Activated T-helper 17 cell treated with anti-CD3 and anti-CD28 coated beads, Interleukin-2, amount 50 U/mL, for 72 hours (primary cell): Measurements from ENCODE around the gene SNAP23. TPM values are rescaled to one million over a fixed set of nuclear protein-coding genes. Genes with fewer than 3 reads are reported as not detected.
"Not testable (repeated sequence)": the region's sequence is repeated elsewhere in the genome, so short reads cannot be mapped to it uniquely, and the experiment has no call there.

Experiments
- ATAC-seq: fragments of 150-1000 bp; cut with Tn5 transposase; replicated peaks from 2 replicates; pipeline ENCODE4 v1.10.0; 2021; ENCODE audit warnings: mild to moderate bottlenecking, moderate library complexity
- H3K27ac Mint-ChIP-seq: one replicate; pipeline ENCODE4 v1.8.0; 2022; ENCODE audit warnings: mixed read lengths
- H3K27me3 Mint-ChIP-seq: one replicate; pipeline ENCODE4 v1.8.0; 2022; ENCODE audit warnings: mixed read lengths
- H3K36me3 Mint-ChIP-seq: one replicate; pipeline ENCODE4 v1.8.0; 2022; ENCODE audit warnings: low read depth, mild to moderate bottlenecking, mixed read lengths
- H3K4me1 Mint-ChIP-seq: one replicate; pipeline ENCODE4 v1.8.0; 2022; ENCODE audit warnings: mixed read lengths
- H3K4me3 Mint-ChIP-seq: one replicate; pipeline ENCODE4 v1.8.0; 2022; ENCODE audit warnings: mild to moderate bottlenecking, mixed read lengths
- H3K9me3 Mint-ChIP-seq: one replicate; pipeline ENCODE4 v1.8.0; 2022; ENCODE audit warnings: mixed read lengths
- total RNA-seq, 2 donors: library from RNA; stranded (reverse); gene quantifications; one replicate each; pipeline ENCODE4 v1.2.3, GENCODE V29; 2022

The SNAP23 gene
- total RNA-seq, 2 donors from 2014 or later = 48.4 to 58.8 TPM

DNA sequence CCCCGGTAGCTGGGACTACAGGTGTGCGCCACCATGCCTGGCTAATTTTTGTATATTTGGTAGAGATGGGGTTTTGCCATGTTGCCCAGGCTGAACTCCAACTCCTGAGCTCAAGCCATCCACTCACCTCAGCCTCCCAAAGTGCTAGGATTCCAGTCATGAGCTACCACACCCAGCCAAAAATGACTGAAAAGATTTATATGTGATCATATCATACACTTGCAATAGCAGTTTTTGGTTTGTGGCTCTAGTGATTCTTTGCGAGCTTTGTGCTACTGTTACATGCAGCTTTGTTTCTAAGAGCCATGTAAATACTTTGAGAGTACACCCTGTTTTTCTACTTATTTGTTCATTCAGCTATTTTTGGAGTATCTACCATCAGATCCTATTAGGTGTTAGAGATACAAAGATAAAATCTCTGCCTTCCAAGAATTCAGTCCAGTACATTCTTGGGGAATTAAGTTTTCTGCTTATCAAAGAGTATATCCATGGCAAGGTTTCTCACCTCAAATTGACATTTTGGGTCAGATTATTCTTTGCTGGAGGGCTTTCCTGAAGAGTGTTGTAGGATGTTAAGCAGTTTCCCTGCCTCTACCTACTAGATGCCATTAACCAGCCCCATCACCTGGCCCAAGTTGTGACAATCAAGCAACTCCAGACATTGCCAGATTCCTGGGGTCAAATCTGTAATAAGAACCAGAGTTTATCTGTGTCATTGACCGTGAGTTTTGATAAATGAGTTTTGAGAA, 15.0 kb downstream of the SNAP23 start:
- no peak overlapping the region for H3K4me3 Mint-ChIP-seq
- H3K36me3 Mint-ChIP-seq = peaks cover 70% of the 10 kb centered on the region
- H3K27me3 Mint-ChIP-seq = no peaks in the 10 kb centered on the region
- H3K9me3 Mint-ChIP-seq = no peaks in the 10 kb centered on the region
- no peak overlapping the region for H3K27ac Mint-ChIP-seq
- no peak for ATAC-seq
- no peaks in the 10 kb centered on the region for H3K4me1 Mint-ChIP-seq

DNA sequence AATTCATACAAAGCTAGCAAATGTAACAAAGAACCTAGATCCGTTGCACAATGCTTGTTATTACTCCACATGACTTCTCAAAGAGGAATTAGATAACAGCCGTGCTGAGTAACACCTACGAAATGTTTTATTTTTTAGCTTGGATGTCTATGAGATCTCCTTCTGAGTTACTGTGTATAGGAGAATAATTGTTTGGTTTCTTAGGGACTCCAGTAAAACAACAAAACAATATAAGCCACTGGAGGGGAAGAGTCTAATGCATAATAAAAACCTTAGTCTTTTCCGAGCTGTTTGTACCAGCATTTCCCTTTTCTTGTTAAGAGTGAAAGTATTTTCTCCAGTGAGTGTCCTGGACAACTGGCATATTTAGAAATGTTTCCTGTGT, 15.6 kb downstream of the SNAP23 start:
- peaks cover 74% of the 10 kb centered on the region for H3K36me3 Mint-ChIP-seq
- no peak for ATAC-seq
- no peak overlapping the region for H3K4me3 Mint-ChIP-seq
- H3K27ac Mint-ChIP-seq = peak overlapping the region; percentile 20
- no peaks in the 10 kb centered on the region for H3K9me3 Mint-ChIP-seq
- H3K4me1 Mint-ChIP-seq = no peaks in the 10 kb centered on the region
- no peaks in the 10 kb centered on the region for H3K27me3 Mint-ChIP-seq

DNA sequence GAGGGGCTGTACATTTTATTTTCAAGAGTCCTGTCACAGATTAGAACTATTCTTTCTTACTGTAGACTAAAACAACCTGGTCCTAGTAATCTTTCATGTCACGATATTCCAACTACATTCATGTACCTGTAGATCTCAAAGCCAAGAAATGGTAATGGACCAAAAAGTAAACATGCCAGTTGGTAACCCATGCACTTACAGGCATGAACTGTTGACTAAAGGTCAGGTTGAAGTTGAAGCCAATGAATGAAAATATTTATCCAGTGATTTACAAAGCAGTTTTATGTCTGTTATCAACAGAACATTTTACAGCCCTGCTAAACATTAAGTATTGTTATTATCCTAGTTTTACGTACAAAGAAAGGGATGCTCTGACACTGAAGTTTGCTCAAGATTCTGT, 27.9 kb downstream of the SNAP23 start:
- Mint-ChIP-seq H3K9me3 (no peaks in the 10 kb centered on the region), H3K36me3 (peaks cover 86% of the 10 kb centered on the region), H3K4me1 (no peaks in the 10 kb centered on the region), H3K4me3 (no peak overlapping the region), H3K27ac (no peak overlapping the region), H3K27me3 (no peaks in the 10 kb centered on the region)
- ATAC-seq = no peak

DNA sequence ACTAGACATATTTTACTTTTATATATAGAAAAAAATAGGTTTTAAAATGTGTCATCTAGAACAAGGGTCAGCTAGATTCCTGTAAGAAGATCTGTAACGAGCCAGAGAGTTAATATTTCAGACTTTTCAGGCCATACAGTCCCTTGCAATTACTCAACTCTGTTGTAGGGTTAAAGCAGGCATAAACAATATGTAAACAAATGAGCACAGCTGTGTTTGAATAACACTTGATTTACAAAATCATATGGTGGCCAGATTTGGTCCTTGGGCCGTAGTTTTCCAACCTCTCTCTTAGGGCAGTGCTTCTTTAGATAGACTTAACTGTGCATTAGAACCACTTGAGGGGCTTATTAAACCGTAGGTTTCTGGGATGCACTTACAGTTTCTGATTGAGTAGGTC, 33.5 kb downstream of the SNAP23 start:
- no peak overlapping the region for H3K4me3 Mint-ChIP-seq
- peaks cover 77% of the 10 kb centered on the region for H3K36me3 Mint-ChIP-seq
- H3K4me1 Mint-ChIP-seq = no peaks in the 10 kb centered on the region
- no peaks in the 10 kb centered on the region for H3K27me3 Mint-ChIP-seq
- ATAC-seq = no peak
- H3K9me3 Mint-ChIP-seq = no peaks in the 10 kb centered on the region
- H3K27ac Mint-ChIP-seq = no peak overlapping the region

DNA sequence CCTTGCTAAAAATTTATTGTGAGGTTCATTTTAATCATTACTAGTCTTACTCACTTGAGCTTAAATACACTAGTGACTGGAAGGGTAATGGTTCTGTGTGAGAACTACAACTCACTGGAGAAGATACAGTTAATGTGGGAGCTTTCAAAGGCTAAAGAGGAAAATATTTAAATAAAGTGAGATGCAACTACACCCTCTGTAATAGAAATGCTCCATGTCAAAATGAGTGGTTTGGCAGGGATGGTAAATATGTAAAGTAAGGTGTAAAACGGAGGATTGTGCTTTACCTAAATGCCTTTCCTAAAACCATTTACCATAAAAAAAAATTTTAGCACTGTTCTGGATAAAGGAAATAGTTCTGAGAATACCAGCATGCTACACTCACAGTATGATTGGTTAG, 37.8 kb downstream of the SNAP23 start:
- no peak overlapping the region for H3K4me3 Mint-ChIP-seq
- H3K9me3 Mint-ChIP-seq = no peaks in the 10 kb centered on the region
- H3K27me3 Mint-ChIP-seq = no peaks in the 10 kb centered on the region
- ATAC-seq = no peak
- H3K27ac Mint-ChIP-seq = no peak overlapping the region
- peaks cover 77% of the 10 kb centered on the region for H3K36me3 Mint-ChIP-seq
- no peaks in the 10 kb centered on the region for H3K4me1 Mint-ChIP-seq

DNA sequence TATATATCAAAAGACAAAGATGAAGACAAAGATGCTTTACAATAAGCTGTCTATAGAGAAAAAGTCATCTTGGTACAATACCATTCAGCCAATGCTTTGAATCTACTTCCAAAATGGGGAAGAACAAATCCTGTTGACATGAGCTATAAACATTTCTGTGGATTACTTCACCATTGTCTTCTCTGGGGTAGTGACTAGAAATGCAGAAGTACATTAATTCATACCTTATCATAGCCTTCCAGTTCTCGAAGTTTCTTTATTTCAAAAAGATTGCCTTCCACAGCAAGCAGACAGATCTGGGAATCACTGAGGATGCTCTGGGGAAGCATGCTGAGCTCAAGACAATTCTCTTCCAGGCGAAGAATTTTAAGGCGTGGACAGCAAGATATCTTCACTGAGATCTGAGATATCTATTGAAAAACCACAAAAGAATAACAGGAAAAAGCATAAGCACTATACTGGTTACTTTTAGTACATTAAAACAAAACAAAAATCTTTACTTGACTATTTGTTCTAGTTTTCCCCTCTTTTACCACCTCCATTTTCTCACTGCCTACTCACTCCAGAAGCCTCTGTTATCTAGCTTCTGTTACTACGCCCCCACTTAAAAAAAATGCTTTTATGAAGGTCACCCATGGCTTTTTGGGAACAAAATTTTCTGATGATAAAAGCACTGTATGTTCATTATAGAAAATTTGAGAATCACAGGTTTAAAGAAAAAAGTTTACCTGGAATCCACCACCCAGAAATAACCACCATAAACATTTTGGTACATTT, 49.6 kb downstream of the SNAP23 start:
- Mint-ChIP-seq H3K27ac (peak overlapping the region; percentile 99), H3K36me3 (peaks cover 82% of the 10 kb centered on the region), H3K4me3 (peak overlapping the region; percentile 99), H3K27me3 (no peaks in the 10 kb centered on the region), H3K4me1 (peaks cover 29% of the 10 kb centered on the region), H3K9me3 (no peaks in the 10 kb centered on the region)
- no peak for ATAC-seq

DNA sequence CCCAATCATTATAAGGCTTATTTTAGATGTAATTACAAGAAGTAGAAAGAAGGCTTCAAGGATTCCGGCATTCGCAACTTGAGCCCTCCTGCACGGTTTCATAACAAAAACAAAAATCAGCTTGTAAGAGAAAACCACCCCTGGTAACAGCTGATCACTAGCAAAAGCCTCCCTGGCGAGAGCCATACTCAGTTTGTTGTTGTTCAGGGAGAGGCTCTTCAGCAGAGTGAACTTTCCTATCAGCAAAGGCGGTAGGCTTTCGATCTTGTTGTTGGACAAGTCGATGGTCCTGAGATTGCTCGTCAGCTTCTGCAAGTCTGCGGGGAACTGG, 52.4 kb downstream of the SNAP23 start:
- no peaks in the 10 kb centered on the region for H3K9me3 Mint-ChIP-seq
- peaks cover 73% of the 10 kb centered on the region for H3K36me3 Mint-ChIP-seq
- H3K4me3 Mint-ChIP-seq = peak overlapping the region; percentile 99
- peak overlapping the region; percentile 99 for H3K27ac Mint-ChIP-seq
- peaks cover 30% of the 10 kb centered on the region for H3K4me1 Mint-ChIP-seq
- no peak for ATAC-seq
- no peaks in the 10 kb centered on the region for H3K27me3 Mint-ChIP-seq

DNA sequence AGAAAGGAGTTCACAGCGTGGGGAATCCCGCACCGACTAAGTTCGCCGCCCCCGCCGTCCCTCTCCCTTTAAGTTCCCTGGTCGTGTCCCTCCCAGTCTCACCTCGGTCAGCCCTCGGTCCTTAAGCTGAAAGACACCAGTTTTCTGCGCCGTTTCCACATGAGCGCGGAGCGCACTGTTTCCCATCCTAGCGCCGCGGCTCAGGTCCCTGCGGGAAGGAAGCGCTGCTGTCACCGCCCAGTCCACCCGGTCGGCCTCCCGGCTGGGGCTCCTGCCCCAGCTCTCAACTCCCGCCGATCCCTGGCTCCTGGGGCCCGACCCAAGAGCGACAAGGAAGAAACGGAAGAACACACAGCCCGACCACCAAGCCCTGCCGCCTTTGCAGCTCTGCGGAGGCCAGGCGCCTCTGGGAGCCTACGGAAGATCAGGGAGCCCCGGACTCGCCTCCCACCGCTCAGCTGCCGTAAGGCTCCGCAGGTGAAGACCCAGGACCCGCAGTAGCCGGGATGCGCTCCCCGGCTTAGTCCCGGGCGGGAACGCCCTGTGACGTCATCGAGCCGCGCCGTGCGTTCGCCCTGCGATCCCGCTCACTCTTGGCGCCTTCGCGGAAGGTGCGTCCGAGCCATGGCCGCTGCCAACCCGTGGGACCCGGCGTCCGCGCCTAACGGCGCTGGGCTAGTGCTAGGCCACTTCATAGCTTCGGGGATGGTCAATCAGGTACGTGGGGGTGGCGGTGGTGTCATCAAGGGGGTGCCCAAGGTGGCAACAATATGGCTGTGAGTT, 53.0 kb downstream of the SNAP23 start, which contains the start of the genes HAUS2 and LRRC57:
TSS of gene HAUS2 (plus strand) at position 590 of the 783 bp plus-strand sequence. CDS start at position 625, 35 bp downstream.
TSS of gene LRRC57 (minus strand) at position 545 of the 783 bp plus-strand sequence. CDS start at position 186, 359 bp downstream.
- Mint-ChIP-seq H3K4me1 (peaks cover 33% of the 10 kb centered on the region), H3K9me3 (no peaks in the 10 kb centered on the region), H3K36me3 (peaks cover 73% of the 10 kb centered on the region), H3K4me3 (peak within 1 kb of the TSS; percentile 99), H3K27ac (peak within 1 kb of the TSS; percentile 99), H3K27me3 (no peaks in the 10 kb centered on the region)
- ATAC-seq = peak; percentile 95

DNA sequence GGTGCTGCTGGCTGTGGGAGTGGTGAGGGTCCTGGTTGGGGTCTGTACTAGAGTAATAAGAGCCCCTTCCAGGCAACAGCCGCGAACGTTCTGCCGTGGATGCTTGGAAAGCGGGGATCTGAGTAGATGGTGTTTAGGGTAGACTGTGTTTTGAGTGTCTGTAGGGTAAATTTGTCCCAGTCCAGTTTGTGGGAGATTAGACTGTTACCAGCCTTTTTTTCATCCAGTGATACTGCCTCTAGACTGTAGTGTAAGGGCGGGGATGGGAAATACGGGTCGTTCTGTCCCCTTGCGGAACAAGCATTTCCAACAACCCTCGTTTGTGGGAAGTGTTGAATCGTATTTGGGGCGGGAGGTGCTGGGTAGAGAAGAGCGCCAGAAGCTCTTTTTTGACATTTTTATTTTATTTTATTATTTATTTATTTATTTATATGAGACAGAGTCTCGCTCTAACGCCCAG, 53.6 kb downstream of the SNAP23 start:
- Mint-ChIP-seq H3K4me1 (peaks cover 39% of the 10 kb centered on the region), H3K4me3 (peak overlapping the region; percentile 99), H3K36me3 (peaks cover 73% of the 10 kb centered on the region), H3K9me3 (no peaks in the 10 kb centered on the region), H3K27me3 (no peaks in the 10 kb centered on the region), H3K27ac (peak overlapping the region; percentile 99)
- peak; percentile 23 for ATAC-seq

DNA sequence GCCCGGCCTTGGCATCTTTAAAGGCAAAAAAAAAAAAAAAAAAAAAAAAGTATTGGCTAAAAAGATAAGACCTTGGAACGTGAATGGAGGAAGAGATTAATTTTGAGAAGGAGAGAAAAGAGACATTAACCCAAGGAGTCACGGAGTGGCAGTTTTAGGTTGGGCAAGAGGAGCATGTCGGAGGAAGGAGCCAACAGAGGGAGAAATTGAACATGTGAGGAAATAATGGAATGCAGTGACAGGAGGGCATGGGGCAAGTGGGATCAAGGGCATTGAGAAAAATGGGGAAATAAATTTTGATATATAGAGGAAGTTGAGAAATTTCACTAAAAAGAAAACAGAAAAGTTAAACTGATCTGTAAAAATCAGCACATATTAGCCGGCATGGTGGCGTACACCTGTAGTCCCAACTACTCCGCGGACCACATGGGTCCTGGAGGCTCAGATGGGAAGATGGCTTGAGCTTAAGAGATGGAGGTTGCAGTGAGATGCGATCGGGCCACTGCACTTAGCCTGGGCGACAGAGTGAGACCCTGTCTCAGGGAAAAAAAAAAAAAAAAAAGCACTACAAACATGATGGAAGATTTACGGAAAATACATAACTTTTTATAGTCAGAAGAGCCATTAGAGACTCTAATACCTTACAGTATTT, 54.4 kb downstream of the SNAP23 start:
- peak overlapping the region; percentile 99 for H3K27ac Mint-ChIP-seq
- no peaks in the 10 kb centered on the region for H3K9me3 Mint-ChIP-seq
- peaks cover 40% of the 10 kb centered on the region for H3K4me1 Mint-ChIP-seq
- no peak for ATAC-seq
- peak overlapping the region; percentile 99 for H3K4me3 Mint-ChIP-seq
- peaks cover 67% of the 10 kb centered on the region for H3K36me3 Mint-ChIP-seq
- H3K27me3 Mint-ChIP-seq = no peaks in the 10 kb centered on the region

DNA sequence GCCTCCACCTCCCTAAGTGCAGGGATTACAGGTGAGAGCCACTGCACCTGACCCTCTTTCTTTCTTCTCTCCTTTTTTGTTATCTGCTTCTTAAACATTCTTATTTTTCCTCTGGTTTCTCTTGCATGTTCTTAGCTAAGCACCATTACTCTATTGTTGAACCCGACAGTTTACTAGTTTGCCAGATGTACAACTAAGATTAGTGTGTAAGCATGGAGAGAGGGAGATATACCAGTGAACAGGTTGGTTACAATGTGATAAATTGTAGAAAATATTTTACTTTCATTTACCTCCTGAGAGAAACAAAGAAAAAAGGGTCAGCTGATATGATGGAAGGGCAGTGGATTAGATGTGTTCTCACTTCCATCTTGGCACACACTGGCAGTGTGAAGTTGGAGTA, 58.1 kb downstream of the SNAP23 start:
- H3K9me3 Mint-ChIP-seq = no peaks in the 10 kb centered on the region
- no peaks in the 10 kb centered on the region for H3K27me3 Mint-ChIP-seq
- H3K27ac Mint-ChIP-seq = peak overlapping the region; percentile 44
- H3K4me3 Mint-ChIP-seq = no peak overlapping the region
- peaks cover 54% of the 10 kb centered on the region for H3K36me3 Mint-ChIP-seq
- peaks cover 17% of the 10 kb centered on the region for H3K4me1 Mint-ChIP-seq
- no peak for ATAC-seq

DNA sequence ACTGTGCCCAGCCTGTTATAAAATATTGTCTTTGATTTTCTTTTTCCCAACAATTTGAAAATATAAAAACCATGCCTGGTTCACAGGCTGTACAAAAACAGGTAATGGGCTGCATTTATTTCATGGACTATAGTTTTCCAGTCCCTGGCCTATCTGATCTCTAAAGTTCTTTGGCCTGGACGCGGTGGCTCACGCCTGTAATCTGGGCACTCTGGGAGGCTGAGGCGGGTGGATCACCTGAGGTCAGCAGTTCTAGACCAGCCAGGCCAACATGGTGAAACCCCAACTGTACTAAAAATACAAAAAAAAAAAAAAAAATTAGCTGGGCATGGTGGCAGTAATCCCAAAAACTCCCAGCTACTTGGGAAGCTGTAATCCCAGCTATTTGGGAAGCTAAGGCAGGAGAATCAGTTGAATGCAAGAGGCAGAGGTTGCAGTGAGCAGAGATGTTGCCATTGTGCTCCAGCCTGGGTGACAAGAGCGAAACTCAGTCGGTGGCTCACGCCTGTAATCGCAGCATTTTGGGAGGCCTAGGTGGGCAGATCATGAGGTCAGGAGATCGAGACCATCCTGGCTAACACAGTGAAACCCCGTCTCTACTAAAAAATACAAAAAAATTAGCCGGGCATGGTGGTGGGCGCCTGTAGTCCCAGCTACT, 61.2 kb downstream of the SNAP23 start:
- Mint-ChIP-seq H3K36me3 (peaks cover 67% of the 10 kb centered on the region), H3K4me1 (peaks cover 10% of the 10 kb centered on the region)
- H3K4me3 Mint-ChIP-seq, H3K27ac Mint-ChIP-seq, ATAC-seq, H3K9me3 Mint-ChIP-seq, H3K27me3 Mint-ChIP-seq: not testable (repeated sequence)

DNA sequence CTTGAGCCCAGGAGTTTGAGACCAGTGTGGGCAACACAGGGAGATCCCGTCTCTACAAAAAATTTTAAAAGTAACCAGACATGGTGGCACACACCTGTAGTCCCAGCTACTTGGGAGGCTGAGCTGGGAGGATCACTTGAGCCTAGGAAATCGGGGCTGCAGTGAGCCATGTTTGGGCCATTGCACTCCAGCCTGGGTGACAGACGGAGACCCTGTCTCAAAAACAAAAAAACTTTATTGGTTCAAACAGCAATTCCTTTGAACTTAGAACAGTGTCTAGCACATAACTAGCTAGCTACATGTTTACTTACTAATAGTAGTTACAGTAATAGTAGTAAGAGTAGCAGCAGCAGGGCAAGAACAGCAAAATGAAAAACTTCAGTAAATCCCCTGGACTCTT, 63.3 kb downstream of the SNAP23 start:
- Mint-ChIP-seq H3K27ac (no peak overlapping the region), H3K9me3 (no peaks in the 10 kb centered on the region), H3K36me3 (peaks cover 74% of the 10 kb centered on the region), H3K4me1 (peaks cover 5% of the 10 kb centered on the region), H3K27me3 (no peaks in the 10 kb centered on the region), H3K4me3 (no peak overlapping the region)
- ATAC-seq = no peak
